Hematopoietic multipotent progenitor cell treated with erythropoietin and hydrocortisone succinate and interleukin-3 and kit ligand, for 4 days (in vitro differentiated cells): Measurements from ENCODE around the gene CD163.
"Not testable (repeated sequence)": the region's sequence is repeated elsewhere in the genome, so short reads cannot be mapped to it uniquely, and the experiment has no call there.

Experiments
- DNase-seq: peaks from one replicate; pipeline ENCODE4 v3.0.0-alpha.2; 2015

CD163 gene

GRCh38 chr12:7503686-7504415, at the start of gene CD163:
CD163 (minus strand) TSS chr12:7503777; CDS start chr12:7503690, 87 bp downstream.
- peak; percentile 72 for DNase-seq

DNA sequence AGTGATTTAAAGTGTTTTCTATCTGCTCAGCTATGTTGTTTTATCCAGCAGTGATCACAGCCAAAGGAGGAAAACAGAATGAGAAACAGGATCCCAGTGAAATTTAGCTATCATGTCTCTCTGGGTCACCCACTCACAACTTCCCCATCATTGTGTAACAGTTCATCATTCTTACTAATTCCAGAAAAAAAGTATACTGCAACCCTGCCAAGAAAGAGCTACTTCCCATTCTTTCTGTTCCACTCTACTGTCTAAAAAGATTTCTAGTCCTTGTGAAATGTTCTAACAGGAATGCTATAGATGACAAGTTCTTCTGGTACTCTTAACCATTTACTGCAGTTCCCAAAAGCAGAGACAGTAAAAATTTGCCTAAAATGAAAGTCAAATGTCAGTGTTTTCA, 39.2 kb upstream of the CD163 start:
- peak; percentile 17 for DNase-seq

GRCh38 chr12:7542046-7542445, 38.5 kb upstream of the CD163 start:
- no peak for DNase-seq

GRCh38 chr12:7514416-7514815, 10.8 kb upstream of the CD163 start:
- no peak for DNase-seq

DNA sequence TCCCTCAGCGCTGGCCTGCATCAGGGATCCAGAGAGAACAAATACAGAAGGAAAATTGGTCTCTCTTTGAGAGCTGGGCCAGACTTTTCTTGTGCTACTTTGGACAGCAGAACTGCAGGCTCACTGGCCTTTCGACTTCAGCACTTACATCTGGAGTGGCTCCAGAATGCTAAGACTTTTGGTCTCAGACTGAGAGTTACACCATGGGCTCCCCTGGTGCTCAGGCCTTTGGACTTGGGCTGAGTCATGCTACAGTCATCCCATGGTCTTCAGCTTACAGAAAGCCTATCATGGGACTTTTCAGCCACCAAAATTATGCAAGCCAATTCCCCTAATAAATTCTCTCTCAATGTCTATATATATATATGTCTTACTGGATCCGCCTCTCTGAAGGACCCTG, 9.0 kb upstream of the CD163 start:
- peak; percentile 15 for DNase-seq

- DNase-seq = not testable (repeated sequence)
These were observed 6.4 kb upstream of the CD163 start for GRCh38 chr12:7509793-7510470.

DNA sequence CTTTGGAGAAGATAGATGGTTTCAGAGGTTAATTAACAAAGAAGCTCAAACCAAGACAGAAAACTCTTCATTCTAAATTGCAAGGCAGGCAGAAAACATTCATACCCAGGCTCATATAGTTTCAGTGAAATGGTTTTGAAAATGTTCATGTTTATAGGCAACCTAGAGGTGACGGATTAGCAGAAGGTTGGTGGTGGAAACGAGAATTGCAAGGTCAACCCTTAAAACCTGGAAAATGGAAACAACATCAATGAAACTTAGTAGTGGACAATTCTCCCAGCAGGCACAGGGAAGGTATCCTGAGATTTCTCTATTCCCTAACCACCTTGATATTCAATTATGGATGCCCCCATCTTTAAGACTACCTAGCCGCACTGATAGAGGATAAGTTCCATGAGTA, 965 bp downstream of the CD163 start:
- DNase-seq = no peak

DNA sequence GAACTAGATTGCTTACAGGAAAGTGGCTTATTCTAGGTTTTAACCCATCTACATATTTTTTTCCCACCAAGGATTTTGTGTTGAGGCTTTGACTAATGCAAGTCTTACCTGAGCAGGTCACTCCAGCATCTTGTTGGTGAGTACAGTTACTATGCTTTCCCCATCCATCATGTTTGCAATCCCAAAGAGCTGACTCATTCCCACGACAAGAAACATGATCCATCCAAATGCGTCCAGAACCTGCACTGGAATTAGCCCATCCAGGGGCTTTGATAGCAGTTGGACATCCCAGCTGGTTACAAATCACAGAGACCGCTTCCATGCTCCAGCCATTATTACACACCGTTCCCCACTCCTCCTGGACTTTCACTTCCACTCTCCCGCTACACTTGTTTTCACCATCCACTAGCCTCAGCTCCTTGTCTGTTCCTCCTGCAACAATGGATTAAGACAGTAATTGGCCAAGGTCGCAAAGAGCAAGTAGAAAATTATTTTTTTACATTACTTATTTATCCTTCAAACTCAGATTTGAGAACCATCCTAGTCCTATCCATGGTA, 2.5 kb downstream of the CD163 start:
- DNase-seq = no peak

GRCh38 chr12:7499636-7500035, 3.9 kb downstream of the CD163 start:
- DNase-seq = no peak

- peak; percentile 44 for DNase-seq
These were observed 4.8 kb downstream of the CD163 start for GRCh38 chr12:7498809-7499208.

- no peak for DNase-seq
These were observed 5.9 kb downstream of the CD163 start for GRCh38 chr12:7497661-7498060.

DNA sequence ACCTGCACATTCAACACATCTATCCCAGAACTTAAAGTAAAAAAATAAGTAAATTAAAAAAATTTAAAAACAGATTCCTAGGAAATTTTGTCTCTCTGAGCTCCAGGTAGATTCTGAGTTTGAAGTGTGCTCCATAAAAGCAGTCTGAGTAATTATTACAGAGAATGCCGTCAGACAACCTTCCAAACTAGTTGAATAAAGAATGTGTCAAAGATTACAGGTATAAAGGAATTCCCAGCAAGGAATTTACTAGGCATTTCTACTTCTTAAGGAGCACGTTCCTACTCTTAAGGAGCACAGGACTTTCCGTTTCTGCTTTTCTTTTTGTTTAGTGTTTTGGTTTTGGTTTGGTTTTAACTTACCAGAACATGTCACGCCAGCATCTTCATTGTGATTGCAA, 7.1 kb downstream of the CD163 start:
- no peak for DNase-seq

DNA sequence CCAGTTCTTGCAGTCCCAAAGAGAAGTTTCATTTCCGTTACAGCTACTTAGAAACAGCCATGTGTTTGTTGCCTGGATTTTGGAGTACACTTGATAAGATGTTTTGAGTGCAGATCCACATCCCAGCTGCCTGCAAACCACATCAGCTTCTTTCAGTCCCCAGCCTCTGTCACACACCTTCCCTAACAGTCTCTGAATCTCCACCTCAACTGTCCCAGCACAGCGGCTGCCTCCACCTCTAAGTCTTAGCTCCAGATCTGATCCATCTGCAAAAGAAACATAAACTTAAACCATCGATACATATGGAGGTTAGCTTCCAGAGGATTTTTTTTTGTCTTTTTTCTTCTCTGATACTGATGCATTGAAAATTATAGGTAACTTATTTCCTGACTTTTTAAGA, 8.4 kb downstream of the CD163 start:
- no peak for DNase-seq

DNA sequence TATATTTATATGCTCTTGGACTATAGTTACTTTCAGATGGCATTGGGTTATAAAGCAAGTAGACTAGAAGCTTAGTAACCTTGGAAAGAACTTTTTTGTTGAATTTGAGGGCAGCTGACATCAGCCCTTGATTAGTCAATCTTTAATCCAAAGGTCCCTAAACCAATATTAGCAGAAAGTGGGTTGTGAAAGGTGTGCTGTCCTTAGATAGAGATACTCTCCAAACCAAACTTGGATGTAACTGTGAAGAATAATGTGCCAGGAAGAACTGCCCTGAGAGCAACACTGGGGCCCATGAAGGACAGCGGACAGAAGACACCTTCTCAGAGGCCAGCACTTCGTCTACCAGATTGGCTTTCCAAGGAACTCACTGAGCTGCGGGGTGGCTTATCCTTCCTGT, 10.6 kb downstream of the CD163 start:
- no peak for DNase-seq

DNA sequence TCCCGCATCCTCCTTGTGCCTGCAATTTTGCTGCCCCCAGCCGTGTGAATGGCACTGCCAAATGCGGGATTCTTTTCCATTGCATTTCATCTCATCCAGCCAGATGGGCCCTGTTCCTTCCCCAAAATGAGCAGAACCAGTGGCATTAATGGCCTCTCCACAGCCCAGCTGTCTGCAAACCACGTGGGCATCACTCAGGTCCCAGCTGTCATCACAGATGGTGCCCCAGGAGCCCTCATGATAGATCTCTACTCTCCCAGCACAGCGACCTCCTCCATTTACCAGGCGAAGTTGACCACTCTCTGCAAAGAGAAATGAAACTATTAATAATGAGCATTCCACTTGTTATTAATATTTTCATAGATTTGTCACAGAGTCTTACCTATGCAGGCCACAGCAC, 17.1 kb downstream of the CD163 start:
- no peak for DNase-seq

DNA sequence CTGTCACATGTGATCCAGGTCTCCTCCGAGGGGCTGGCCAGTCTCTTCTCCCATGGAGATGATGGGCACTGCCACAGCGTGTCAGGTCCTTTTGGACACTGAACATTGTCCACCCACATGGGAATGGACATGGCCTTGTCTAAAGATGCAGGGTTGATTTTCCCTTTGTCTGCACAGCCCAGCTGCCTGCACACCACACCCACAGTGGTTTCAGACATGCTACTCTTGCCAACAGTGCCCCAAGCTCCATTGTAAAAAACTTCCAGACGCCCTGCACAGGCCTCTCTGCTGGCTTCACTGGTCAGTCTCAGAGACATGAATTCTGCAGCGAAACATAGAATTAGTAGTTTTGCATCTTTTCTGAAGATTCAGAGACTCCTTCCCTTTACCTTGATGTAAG, 18.5 kb downstream of the CD163 start:
- DNase-seq = no peak

DNA sequence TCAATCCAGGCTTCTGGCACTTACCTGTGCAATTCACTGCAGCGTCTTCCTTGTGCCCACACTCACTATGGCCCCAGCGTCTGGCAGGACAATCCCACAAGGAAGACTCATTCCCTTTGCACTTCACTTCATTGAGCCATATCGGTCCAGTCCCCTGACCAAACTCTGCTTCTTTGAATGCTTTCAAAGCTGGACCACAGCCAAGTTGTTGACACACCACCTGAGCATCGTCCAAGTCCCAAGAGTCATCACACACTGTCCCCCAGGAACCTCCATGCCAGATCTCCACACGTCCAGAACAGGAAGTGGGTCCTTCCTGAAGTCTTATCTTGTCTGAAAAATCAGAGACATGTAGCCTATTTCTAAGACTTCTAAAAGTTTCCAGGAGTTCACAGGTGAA, 20.2 kb downstream of the CD163 start:
- DNase-seq = no peak

GRCh38 chr12:7479771-7480170, 23.8 kb downstream of the CD163 start:
- DNase-seq = no peak

DNA sequence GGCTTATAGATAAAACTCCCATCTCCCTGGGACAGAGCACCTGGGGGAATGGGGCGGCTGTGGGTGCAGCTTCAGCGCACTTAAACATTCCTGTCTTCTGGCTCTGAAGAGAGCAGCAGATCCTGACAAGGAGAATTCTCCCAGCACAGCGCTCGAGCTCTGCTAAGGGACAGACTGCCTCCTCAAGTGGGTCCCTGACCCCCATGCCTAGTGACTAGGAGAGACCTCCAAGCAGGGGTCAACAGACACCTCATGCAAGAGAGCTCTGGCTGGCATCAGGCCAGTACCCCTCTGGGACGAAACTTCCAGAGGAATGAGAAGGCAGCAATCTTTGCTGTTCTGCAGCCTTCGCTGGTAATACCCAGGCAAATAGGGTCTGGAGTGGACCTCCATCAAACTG, 31.5 kb downstream of the CD163 start:
- DNase-seq = no peak

DNA sequence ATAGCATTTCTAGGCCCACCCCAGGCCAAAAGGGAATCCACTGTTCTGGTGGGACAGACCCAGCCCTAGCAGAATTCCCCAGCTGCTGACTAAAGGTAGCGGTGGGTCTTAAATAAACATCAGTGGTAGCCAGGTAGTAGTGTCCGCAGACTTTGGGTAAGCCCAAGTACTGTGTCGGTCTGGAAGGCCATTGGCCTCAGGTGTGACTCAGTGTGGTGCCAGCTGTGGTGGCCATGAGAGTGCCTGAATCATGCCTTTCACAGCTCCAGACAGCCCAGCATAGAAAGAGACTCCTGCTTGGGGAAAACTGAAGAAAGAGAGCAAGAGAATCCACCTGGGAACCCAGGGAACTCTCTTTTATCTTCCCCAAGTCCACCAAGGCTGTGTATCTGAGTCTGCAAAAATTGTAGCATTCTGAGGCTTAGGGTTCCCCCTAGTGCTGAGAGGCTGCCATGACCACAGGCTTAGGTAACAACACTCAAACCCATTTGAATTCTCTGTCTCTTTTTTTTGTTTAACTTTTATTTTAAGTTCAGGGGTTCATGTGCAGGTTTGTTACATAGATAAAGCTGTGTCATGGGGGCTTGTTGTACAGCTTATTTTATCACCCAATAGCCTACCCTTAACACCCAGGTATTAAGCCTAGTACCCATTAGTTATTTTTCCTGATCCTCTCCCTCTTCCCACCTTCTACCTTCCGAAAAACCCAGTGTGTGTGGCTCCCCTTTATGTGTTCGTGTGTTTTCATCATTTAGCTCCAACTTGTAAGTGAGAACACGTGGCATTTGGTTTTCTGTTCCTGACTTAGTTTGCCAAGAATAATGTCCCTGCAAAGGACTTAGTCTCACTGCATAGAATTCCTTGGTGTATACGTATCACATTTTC, 43.0 kb downstream of the CD163 start:
- DNase-seq = peak; percentile 82

- DNase-seq = no peak
These were observed 43.6 kb downstream of the CD163 start for GRCh38 chr12:7459973-7460372.

- DNase-seq = no peak
These were observed 51.8 kb downstream of the CD163 start for GRCh38 chr12:7451756-7452155.

GRCh38 chr12:7450667-7451066, 52.9 kb downstream of the CD163 start:
- DNase-seq = no peak
